GM11168 (cell line): Measurements from ENCODE around the gene LCN2.
"Not testable (repeated sequence)": the region's sequence is repeated elsewhere in the genome, so short reads cannot be mapped to it uniquely, and the experiment has no call there.

Source experiments
- in situ Hi-C: fragments of 300-500 bp; cut with MboI; formaldehyde crosslinking; loops from one replicate; pipeline ENCODE4 v1.12.0; 2022; ENCODE audit warnings: low sequenced_read_pairs; ENCODE audit not compliant: unreplicated experiment

LCN2 gene

GRCh38 chr9:128163523-128164306, 14.5 kb downstream of the LCN2 start:
- in situ Hi-C loops = no loop called here

GRCh38 chr9:128164307-128164885, 15.1 kb downstream of the LCN2 start:
- in situ Hi-C loops = no loop called here

GRCh38 chr9:128166169-128166568, 16.9 kb downstream of the LCN2 start:
- in situ Hi-C loops = no loop called here

GRCh38 chr9:128167209-128167608, 18.0 kb downstream of the LCN2 start:
- in situ Hi-C loops = no loop called here

GRCh38 chr9:128168731-128169308, 19.6 kb downstream of the LCN2 start:
- in situ Hi-C loops = no loop called here

- in situ Hi-C loops = no loop called here
These were observed 20.2 kb downstream of the LCN2 start for GRCh38 chr9:128169492-128169891.

GRCh38 chr9:128169925-128170324, 20.7 kb downstream of the LCN2 start:
- in situ Hi-C loops = no loop called here

GRCh38 chr9:128174062-128174461, 24.8 kb downstream of the LCN2 start:
- in situ Hi-C loops = no loop called here

- in situ Hi-C loops = no loop called here
These were observed 25.9 kb downstream of the LCN2 start for GRCh38 chr9:128175102-128175563.

- in situ Hi-C loops = no loop called here
These were observed 26.5 kb downstream of the LCN2 start for GRCh38 chr9:128175726-128176125.

GRCh38 chr9:128178806-128179431, 29.7 kb downstream of the LCN2 start:
- in situ Hi-C loops = no loop called here

- in situ Hi-C loops = no loop called here
These were observed 30.7 kb downstream of the LCN2 start for GRCh38 chr9:128180001-128180400.

GRCh38 chr9:128180447-128180846, 31.2 kb downstream of the LCN2 start:
- in situ Hi-C loops = no loop called here

GRCh38 chr9:128181480-128181879, 32.2 kb downstream of the LCN2 start:
- in situ Hi-C loops = not testable (repeated sequence)

- in situ Hi-C loops = no loop called here
These were observed 33.8 kb downstream of the LCN2 start for GRCh38 chr9:128182893-128183588.

GRCh38 chr9:128185979-128186965, 37.0 kb downstream of the LCN2 start:
- in situ Hi-C loops = no loop called here

GRCh38 chr9:128187361-128187760, 38.1 kb downstream of the LCN2 start:
- in situ Hi-C loops = no loop called here

GRCh38 chr9:128188209-128188608, 39.0 kb downstream of the LCN2 start:
- in situ Hi-C loops = no loop called here

- in situ Hi-C loops = no loop called here
These were observed 40.8 kb downstream of the LCN2 start for GRCh38 chr9:128190013-128190412.
